ENCODE results near the gene RNF220.

The RNF220 gene

GRCh38 chr1:44484155-44484688, 79.2 kb downstream of the RNF220 start:
- no peak for TF ChIP-seq CTCF (IDR thresholded peaks at IDR 0.05; ENCODE audit: extremely low read depth, missing control alignments)
- DNase-seq (ENCODE audit: low spot score): no peak

- no peak for TF ChIP-seq CTCF (IDR thresholded peaks at IDR 0.05; ENCODE audit: extremely low read depth, missing control alignments)
- no peak for DNase-seq (ENCODE audit: low spot score)
These were observed 80.3 kb downstream of the RNF220 start for GRCh38 chr1:44485229-44485933.

- DNase-seq (ENCODE audit: low spot score): no peak
- no peak for TF ChIP-seq CTCF (IDR thresholded peaks at IDR 0.05; ENCODE audit: extremely low read depth, missing control alignments)
These were observed 80.9 kb downstream of the RNF220 start for GRCh38 chr1:44485934-44486460.

- TF ChIP-seq CTCF (IDR thresholded peaks at IDR 0.05; ENCODE audit: extremely low read depth, missing control alignments): no peak
These were observed 84.4 kb downstream of the RNF220 start for GRCh38 chr1:44489481-44489880.

GRCh38 chr1:44496541-44497171, 91.6 kb downstream of the RNF220 start:
- no peak for DNase-seq (ENCODE audit: low spot score)
- no peak for TF ChIP-seq CTCF (IDR thresholded peaks at IDR 0.05; ENCODE audit: extremely low read depth, missing control alignments)

More at GRCh38 chr1:44489481-44489880, 84.4 kb downstream of the RNF220 start:
- no peak for DNase-seq (ENCODE audit: low spot score)

GRCh38 chr1:44497422-44498170, 92.5 kb downstream of the RNF220 start:
- no peak for DNase-seq (ENCODE audit: low spot score)
- TF ChIP-seq CTCF (IDR thresholded peaks at IDR 0.05; ENCODE audit: extremely low read depth, missing control alignments): no peak
